Upper lobe of right lung (tissue), 1 donor: Measurements from ENCODE around the gene PTER. TPM values are rescaled to one million over a fixed set of nuclear protein-coding genes. Genes with fewer than 3 reads are reported as not detected.

Experiments
- ATAC-seq: fragments of 200-7000 bp; cut with Tn5 transposase; one replicate; pipeline ENCODE4 v1.9.1; 2020; ENCODE audit warnings: mild to moderate bottlenecking, moderate library complexity
- DNase-seq: peaks from one replicate; pipeline ENCODE4 v3.0.0-alpha.2; 2020
- H3K27ac ChIP-seq: fragments of 200-600 bp; one replicate; pipeline ENCODE4 v1.8.0; 2022
- H3K27me3 ChIP-seq: fragments of 200-600 bp; one replicate; pipeline ENCODE4 v1.8.0; 2022; ENCODE audit warnings: mild to moderate bottlenecking
- H3K36me3 ChIP-seq: fragments of 200-600 bp; one replicate; pipeline ENCODE4 v1.8.0; 2022
- H3K4me1 ChIP-seq: fragments of 200-600 bp; one replicate; pipeline ENCODE4 v1.8.0; 2022
- H3K4me3 ChIP-seq: fragments of 200-600 bp; one replicate; pipeline ENCODE4 v1.8.0; 2022; ENCODE audit warnings: mild to moderate bottlenecking
- H3K9me3 ChIP-seq: fragments of 200-600 bp; one replicate; pipeline ENCODE4 v1.8.0; 2022
- intact Hi-C: fragments of 100-400 bp; cut with DNase I; formaldehyde crosslinking; loops from one replicate; pipeline ENCODE4 v1.11.0; 2022
- total RNA-seq: library from RNA; stranded (reverse); fragmentation: NEBNext Ultra II Directional; extraction: Animal tissue kit (Norgen Biotek cat#: 25700); gene quantifications from one replicate; pipeline ENCODE4 v1.2.1, GENCODE V29; 2021
- TF ChIP-seq, protein P1 (sequence below): fragments of 200-600 bp; IDR thresholded peaks from one replicate; pipeline ENCODE4 v1.8.0; 2022; ENCODE audit warnings: antibody characterized with exemption
- donor health status: DM: no; HTN: yes; CAD: no; lungs with severe emphysema.

Gene PTER
- total RNA-seq, 1 donor from 2014 or later, result 18.1 TPM

DNA sequence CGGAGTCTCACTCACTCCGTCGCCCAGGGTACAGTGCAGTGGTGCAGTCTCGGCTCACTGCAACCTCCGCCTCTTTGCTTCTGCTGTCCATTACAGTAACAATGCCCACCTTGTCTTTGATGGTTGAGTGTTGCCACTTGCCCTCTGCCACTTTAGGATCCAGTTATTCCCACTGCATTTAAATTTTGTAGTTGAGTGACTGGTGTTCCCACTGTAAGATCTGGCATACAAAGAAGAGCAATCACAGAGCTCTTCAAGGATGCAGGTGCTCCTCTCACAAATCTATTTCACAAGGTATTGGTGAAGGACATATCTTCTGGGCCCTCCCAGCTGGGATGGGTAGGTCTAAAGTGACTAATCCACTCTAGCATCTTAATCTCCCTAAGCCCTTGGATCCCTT is 12.6 kb downstream of the PTER start:
- TF ChIP-seq, protein P1, sequence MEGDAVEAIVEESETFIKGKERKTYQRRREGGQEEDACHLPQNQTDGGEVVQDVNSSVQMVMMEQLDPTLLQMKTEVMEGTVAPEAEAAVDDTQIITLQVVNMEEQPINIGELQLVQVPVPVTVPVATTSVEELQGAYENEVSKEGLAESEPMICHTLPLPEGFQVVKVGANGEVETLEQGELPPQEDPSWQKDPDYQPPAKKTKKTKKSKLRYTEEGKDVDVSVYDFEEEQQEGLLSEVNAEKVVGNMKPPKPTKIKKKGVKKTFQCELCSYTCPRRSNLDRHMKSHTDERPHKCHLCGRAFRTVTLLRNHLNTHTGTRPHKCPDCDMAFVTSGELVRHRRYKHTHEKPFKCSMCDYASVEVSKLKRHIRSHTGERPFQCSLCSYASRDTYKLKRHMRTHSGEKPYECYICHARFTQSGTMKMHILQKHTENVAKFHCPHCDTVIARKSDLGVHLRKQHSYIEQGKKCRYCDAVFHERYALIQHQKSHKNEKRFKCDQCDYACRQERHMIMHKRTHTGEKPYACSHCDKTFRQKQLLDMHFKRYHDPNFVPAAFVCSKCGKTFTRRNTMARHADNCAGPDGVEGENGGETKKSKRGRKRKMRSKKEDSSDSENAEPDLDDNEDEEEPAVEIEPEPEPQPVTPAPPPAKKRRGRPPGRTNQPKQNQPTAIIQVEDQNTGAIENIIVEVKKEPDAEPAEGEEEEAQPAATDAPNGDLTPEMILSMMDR, result no peak

DNA sequence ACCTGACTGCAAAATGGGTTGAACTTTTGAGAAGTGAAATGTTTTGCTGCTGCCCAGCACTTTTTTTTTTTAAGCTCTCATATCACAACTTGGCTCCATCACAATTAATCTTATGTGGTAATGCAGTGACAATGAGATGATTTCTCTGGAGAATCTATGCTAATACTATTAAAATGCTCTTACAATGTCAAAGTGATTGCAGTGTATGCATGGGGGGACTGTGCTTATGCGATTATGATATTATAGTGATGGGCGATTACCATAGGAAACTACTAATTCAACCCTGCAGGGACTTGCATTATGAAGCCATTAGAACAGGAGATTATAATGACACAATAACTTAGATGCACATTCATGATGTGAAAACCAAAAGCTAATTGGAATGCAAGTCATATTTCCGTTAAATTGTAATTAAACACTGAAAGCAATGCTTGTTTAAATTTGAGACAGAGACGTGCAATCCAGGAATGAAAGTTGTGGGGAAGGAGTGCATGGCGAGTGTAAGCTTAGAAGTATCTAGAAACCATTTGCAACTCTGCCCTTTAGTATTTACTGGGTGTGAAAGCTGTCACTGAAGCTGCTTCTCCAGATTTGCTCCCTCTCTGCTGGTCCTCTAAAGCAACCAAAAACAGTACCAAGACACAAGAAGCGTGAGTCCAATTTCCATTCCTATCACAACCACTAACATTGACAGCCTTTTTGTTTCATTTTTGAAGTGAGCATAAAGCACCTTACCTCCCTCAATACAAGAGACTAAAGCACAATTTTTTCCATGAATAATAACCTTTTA is 21.6 kb downstream of the PTER start:
- ATAC-seq (no peak), DNase-seq (no peak)
- H3K4me1 ChIP-seq, result no peaks in the 10 kb centered on the region
- no peaks in the 10 kb centered on the region for H3K9me3 ChIP-seq
- H3K27ac ChIP-seq, result no peak overlapping the region
- H3K27me3 ChIP-seq, result no peaks in the 10 kb centered on the region
- H3K36me3 ChIP-seq, result no peaks in the 10 kb centered on the region
- no peak overlapping the region for H3K4me3 ChIP-seq
- TF ChIP-seq, protein P1, result no peak
- intact Hi-C loops, result no loop called here

More for the DNA sequence above, 12.6 kb downstream of the PTER start:
- no peak for DNase-seq
- no peaks in the 10 kb centered on the region for H3K4me1 ChIP-seq
- H3K4me3 ChIP-seq, result no peak overlapping the region
- intact Hi-C loops, result no loop called here
- H3K27ac ChIP-seq, result no peak overlapping the region
- H3K27me3 ChIP-seq, result no peaks in the 10 kb centered on the region
- no peak for ATAC-seq
- H3K36me3 ChIP-seq, result no peaks in the 10 kb centered on the region
- no peaks in the 10 kb centered on the region for H3K9me3 ChIP-seq

DNA sequence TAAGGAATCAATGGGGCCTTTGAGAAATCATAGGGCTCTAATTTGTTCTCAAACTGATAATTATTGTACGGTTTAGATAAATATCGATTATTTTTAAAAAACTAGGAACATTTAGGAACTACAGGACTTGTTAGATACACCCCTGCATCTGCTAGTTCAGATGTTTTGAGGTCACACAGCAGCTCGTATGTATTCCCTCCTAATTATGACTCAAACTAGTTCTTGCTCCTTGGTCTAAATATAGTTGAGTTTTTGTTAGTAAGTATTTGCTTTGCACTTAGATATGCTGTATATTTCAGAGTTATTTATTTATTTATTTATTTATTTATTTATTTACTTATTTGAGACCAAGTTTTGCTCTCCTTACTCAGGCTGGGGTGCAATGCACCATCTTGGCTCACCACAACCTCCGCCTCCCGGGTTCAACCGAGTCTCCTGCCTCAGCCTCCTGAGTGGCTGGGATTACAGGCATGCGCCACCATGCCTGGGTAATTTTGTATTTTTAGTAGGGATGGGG is 22.7 kb downstream of the PTER start:
- Histone ChIP-seq H3K4me1 (no peaks in the 10 kb centered on the region), H3K4me3 (no peak overlapping the region), H3K27me3 (no peaks in the 10 kb centered on the region), H3K27ac (no peak overlapping the region), H3K36me3 (no peaks in the 10 kb centered on the region), H3K9me3 (no peaks in the 10 kb centered on the region)
- no peak for DNase-seq
- TF ChIP-seq, protein P1, result no peak
- ATAC-seq, result no peak
- intact Hi-C loops, result no loop called here

DNA sequence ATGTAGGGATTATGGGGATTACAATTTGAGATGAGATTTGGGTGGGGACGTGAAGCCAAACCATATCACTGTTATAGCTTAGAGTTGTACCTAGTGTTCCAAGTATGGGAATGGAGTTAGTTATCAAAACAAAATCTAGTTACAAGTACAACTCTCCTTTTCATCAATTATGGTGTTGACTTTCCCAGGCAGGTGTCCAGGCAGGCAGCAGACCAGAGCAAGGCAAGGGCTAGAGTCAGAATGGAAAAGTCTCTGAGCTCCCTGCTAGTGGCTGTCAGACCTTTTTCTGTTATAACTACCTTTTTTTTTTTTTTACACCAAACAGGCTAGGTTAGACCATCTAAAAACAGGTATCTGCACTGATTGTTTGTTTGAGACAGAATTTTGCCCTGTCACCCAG is 29.2 kb downstream of the PTER start:
- DNase-seq (no peak), ATAC-seq (no peak)
- Histone ChIP-seq H3K36me3 (no peaks in the 10 kb centered on the region), H3K4me3 (no peak overlapping the region), H3K27me3 (no peaks in the 10 kb centered on the region), H3K4me1 (no peaks in the 10 kb centered on the region), H3K9me3 (no peaks in the 10 kb centered on the region), H3K27ac (no peak overlapping the region)
- intact Hi-C loops, result no loop called here
- TF ChIP-seq, protein P1, result no peak

DNA sequence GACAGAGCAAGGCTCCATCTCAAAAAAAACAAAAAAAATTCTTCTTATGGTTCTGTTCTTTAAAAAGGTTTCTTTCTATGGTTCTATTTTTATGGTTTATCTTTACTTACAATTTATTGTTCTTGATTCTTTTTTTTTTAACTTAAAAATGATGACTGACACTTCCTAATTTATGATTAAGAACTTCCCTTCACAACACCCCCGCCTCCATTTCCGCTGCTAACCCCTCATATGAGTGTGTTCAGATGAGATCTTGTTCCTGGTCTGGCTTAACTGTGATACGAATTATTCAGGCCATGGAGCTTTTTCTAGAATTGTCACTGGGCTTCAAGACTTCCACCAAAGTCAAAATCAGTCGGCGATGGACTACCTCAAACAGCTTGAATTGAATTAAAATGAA is 33.9 kb downstream of the PTER start:
- Histone ChIP-seq H3K4me3 (no peak overlapping the region), H3K27me3 (no peaks in the 10 kb centered on the region), H3K27ac (no peak overlapping the region), H3K4me1 (no peaks in the 10 kb centered on the region), H3K9me3 (no peaks in the 10 kb centered on the region), H3K36me3 (no peaks in the 10 kb centered on the region)
- no peak for DNase-seq
- TF ChIP-seq, protein P1, result no peak
- intact Hi-C loops, result no loop called here
- ATAC-seq, result peak; percentile 71
